Measurements from ENCODE around the gene CDH23. TPM values are rescaled to one million over a fixed set of nuclear protein-coding genes. Genes with fewer than 3 reads are reported as not detected.

The CDH23 gene
- polyA plus RNA-seq, 1 donor, result 0.90 TPM

GRCh38 chr10:71663311-71663710 lies 266.6 kb downstream of the CDH23 start:
- no peak for DNase-seq

GRCh38 chr10:71664585-71664984 lies 267.9 kb downstream of the CDH23 start:
- no peak for DNase-seq

- no peak for DNase-seq
Observed at GRCh38 chr10:71665456-71665855, 268.7 kb downstream of the CDH23 start.

- peak; percentile 55 for DNase-seq
Observed at GRCh38 chr10:71666639-71667386, 270.1 kb downstream of the CDH23 start.

- no peak for DNase-seq
Observed at GRCh38 chr10:71667387-71667752, 270.6 kb downstream of the CDH23 start.

- DNase-seq, result no peak
Observed at GRCh38 chr10:71671994-71672946, 275.6 kb downstream of the CDH23 start.

- no peak for DNase-seq
Observed at GRCh38 chr10:71675295-71675970, 278.7 kb downstream of the CDH23 start.

- no peak for DNase-seq
Observed at GRCh38 chr10:71677261-71677660, 280.5 kb downstream of the CDH23 start.

GRCh38 chr10:71678057-71678805 lies 281.5 kb downstream of the CDH23 start:
- no peak for DNase-seq

- no peak for DNase-seq
Observed at GRCh38 chr10:71679425-71679824, 282.7 kb downstream of the CDH23 start.

- DNase-seq, result no peak
Observed at GRCh38 chr10:71681977-71682376, 285.3 kb downstream of the CDH23 start.

GRCh38 chr10:71683301-71683700 lies 286.6 kb downstream of the CDH23 start:
- DNase-seq, result no peak

- DNase-seq, result no peak
Observed at GRCh38 chr10:71684356-71685173, 287.8 kb downstream of the CDH23 start.

- no peak for DNase-seq
Observed at GRCh38 chr10:71685554-71686232, 289.0 kb downstream of the CDH23 start.

- DNase-seq, result no peak
Observed at GRCh38 chr10:71687077-71687476, 290.4 kb downstream of the CDH23 start.

GRCh38 chr10:71687480-71687879 lies 290.8 kb downstream of the CDH23 start:
- DNase-seq, result no peak

GRCh38 chr10:71688256-71688655 lies 291.5 kb downstream of the CDH23 start:
- no peak for DNase-seq

- no peak for DNase-seq
Observed at GRCh38 chr10:71690094-71690720, 293.5 kb downstream of the CDH23 start.

- DNase-seq, result no peak
Observed at GRCh38 chr10:71691405-71691804, 294.7 kb downstream of the CDH23 start.

Measured in left kidney (tissue), 2 donors.